ENCODE data around the gene OR2V1.

DNA sequence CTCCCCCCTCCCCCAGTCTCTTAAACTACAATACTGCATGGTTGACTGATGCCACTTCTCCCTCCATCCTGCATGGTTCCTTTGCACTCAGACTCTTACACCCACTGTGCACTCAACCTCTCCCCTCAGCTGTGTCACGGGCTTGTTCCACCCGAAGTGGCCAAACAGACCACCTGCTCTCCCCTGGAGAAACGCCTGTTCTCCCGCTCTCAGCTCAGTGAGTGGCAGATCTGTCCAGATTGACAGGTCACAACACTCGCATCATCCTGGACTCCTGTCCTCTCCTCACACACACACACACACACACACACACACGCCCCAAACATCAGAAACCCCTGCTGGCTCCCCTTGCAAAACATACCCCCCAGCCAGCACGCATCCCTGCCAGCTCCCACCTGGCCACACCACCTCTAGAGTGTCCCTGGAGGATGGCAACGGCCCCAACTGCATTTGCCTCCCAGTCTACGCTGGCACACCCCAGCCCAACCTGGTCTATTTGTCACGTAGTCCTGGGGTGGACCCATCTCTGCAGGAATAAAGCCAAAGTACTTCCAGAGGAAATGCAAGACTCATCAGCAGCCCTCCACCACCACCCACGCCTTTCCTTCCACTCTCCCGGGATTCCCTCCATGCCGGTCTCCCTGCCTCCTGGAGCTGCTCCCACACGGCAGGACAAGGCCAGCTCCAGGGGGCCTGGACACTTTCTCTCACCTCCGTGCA, 2.9 kb downstream of the OR2V1 start:
- TF ChIP-seq POLR2A (IDR thresholded peaks at IDR 0.05) (no peak), POLR2AphosphoS5 (IDR thresholded peaks at IDR 0.05) (no peak), EP300 (IDR thresholded peaks at IDR 0.05) (no peak)
- TF ChIP-seq, protein P1, sequence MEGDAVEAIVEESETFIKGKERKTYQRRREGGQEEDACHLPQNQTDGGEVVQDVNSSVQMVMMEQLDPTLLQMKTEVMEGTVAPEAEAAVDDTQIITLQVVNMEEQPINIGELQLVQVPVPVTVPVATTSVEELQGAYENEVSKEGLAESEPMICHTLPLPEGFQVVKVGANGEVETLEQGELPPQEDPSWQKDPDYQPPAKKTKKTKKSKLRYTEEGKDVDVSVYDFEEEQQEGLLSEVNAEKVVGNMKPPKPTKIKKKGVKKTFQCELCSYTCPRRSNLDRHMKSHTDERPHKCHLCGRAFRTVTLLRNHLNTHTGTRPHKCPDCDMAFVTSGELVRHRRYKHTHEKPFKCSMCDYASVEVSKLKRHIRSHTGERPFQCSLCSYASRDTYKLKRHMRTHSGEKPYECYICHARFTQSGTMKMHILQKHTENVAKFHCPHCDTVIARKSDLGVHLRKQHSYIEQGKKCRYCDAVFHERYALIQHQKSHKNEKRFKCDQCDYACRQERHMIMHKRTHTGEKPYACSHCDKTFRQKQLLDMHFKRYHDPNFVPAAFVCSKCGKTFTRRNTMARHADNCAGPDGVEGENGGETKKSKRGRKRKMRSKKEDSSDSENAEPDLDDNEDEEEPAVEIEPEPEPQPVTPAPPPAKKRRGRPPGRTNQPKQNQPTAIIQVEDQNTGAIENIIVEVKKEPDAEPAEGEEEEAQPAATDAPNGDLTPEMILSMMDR (IDR thresholded peaks at IDR 0.05): no peak

All from upper lobe of left lung (tissue), 4 donors.